Stimulated activated naive CD8-positive, alpha-beta T cell treated with anti-CD3 and anti-CD28 coated beads, Interleukin-15, amount 100 ng/mL, for 72 hours (primary cell): ENCODE results near the gene HEPACAM.

Experiments used
- ATAC-seq: fragments of 150-1000 bp; cut with Tn5 transposase; 2 replicates; pipeline ENCODE4 v1.10.0; 2021; ENCODE audit warnings: mild to moderate bottlenecking, moderate library complexity
- DNase-seq, 2 donors: peaks; one replicate each; pipeline ENCODE4 v3.0.0; 2021 to 2022
- H3K27ac Mint-ChIP-seq, 2 donors: one replicate each; pipeline ENCODE4 v1.8.0; 2022; ENCODE audit warnings: mild to moderate bottlenecking in 2 of 2, mixed read lengths in 2 of 2, moderate library complexity in 2 of 2
- H3K27me3 Mint-ChIP-seq: one replicate; pipeline ENCODE4 v1.8.0; 2022; ENCODE audit warnings: mixed read lengths
- H3K4me1 Mint-ChIP-seq: one replicate; pipeline ENCODE4 v1.8.0; 2022; ENCODE audit warnings: mild to moderate bottlenecking, mixed read lengths
- H3K4me3 Mint-ChIP-seq, 2 donors: one replicate each; pipeline ENCODE4 v1.8.0; 2022; ENCODE audit warnings: mild to moderate bottlenecking in 2 of 2, mixed read lengths in 2 of 2, moderate library complexity in 1 of 2
- H3K9me3 Mint-ChIP-seq, 2 donors: one replicate each; pipeline ENCODE4 v1.8.0; 2022; ENCODE audit warnings: mixed read lengths in 2 of 2

Gene HEPACAM

GRCh38 chr11:124884869-124885479 lies 50.9 kb downstream of the HEPACAM start:
- DNase-seq (no peak), ATAC-seq (no peak)
- Mint-ChIP-seq H3K27ac (no peak overlapping the region), H3K4me3 (no peak overlapping the region), H3K27me3 (peaks cover 17% of the 10 kb centered on the region), H3K9me3 (no peaks in the 10 kb centered on the region), H3K4me1 (no peaks in the 10 kb centered on the region)

- H3K4me3 Mint-ChIP-seq = no peak overlapping the region
- DNase-seq = no peak
Observed at GRCh38 chr11:124884340-124884739, 51.5 kb downstream of the HEPACAM start.

GRCh38 chr11:124882339-124883071 lies 53.3 kb downstream of the HEPACAM start:
- H3K27me3 Mint-ChIP-seq = peaks cover 17% of the 10 kb centered on the region
- peaks cover 18% of the 10 kb centered on the region for H3K4me1 Mint-ChIP-seq
- no peak overlapping the region for H3K4me3 Mint-ChIP-seq
- H3K9me3 Mint-ChIP-seq = no peaks in the 10 kb centered on the region
- ATAC-seq (no peak), DNase-seq (no peak)
- H3K27ac Mint-ChIP-seq = no peak overlapping the region

More at GRCh38 chr11:124884340-124884739, 51.5 kb downstream of the HEPACAM start:
- Mint-ChIP-seq H3K27me3 (peaks cover 17% of the 10 kb centered on the region), H3K9me3 (no peaks in the 10 kb centered on the region), H3K27ac (no peak overlapping the region), H3K4me1 (peaks cover 3% of the 10 kb centered on the region)
- ATAC-seq = no peak

- H3K9me3 Mint-ChIP-seq = no peaks in the 10 kb centered on the region
- no peak for DNase-seq
- H3K4me1 Mint-ChIP-seq = peaks cover 27% of the 10 kb centered on the region
- H3K27me3 Mint-ChIP-seq = peaks cover 5% of the 10 kb centered on the region
- ATAC-seq = no peak
- no peak overlapping the region for H3K4me3 Mint-ChIP-seq
- H3K27ac Mint-ChIP-seq = no peak overlapping the region
Observed at GRCh38 chr11:124880958-124881357, 54.9 kb downstream of the HEPACAM start.

- Mint-ChIP-seq H3K27me3 (peaks cover 6% of the 10 kb centered on the region), H3K4me1 (peaks cover 33% of the 10 kb centered on the region), H3K9me3 (no peaks in the 10 kb centered on the region), H3K27ac (no peak overlapping the region), H3K4me3 (no peak overlapping the region)
- DNase-seq = no peak
- no peak for ATAC-seq
Observed at GRCh38 chr11:124880290-124880611, 55.6 kb downstream of the HEPACAM start.

- H3K4me3 Mint-ChIP-seq = no peak overlapping the region
- no peak for ATAC-seq
Observed at GRCh38 chr11:124879493-124880289, 56.2 kb downstream of the HEPACAM start.

GRCh38 chr11:124878759-124879492 lies 56.9 kb downstream of the HEPACAM start:
- Mint-ChIP-seq H3K4me3 (no peak overlapping the region), H3K9me3 (no peaks in the 10 kb centered on the region), H3K4me1 (peaks cover 41% of the 10 kb centered on the region), H3K27me3 (peaks cover 20% of the 10 kb centered on the region), H3K27ac (no peak overlapping the region)
- ATAC-seq (no peak), DNase-seq (no peak)

More at GRCh38 chr11:124879493-124880289, 56.2 kb downstream of the HEPACAM start:
- Mint-ChIP-seq H3K9me3 (no peaks in the 10 kb centered on the region), H3K4me1 (peaks cover 39% of the 10 kb centered on the region), H3K27me3 (peaks cover 12% of the 10 kb centered on the region), H3K27ac (no peak overlapping the region)
- no peak for DNase-seq

- DNase-seq (no peak), ATAC-seq (no peak)
- Mint-ChIP-seq H3K27me3 (peaks cover 28% of the 10 kb centered on the region), H3K27ac (peak overlapping the region in 1 of 2 donors; percentile 95), H3K4me3 (peak overlapping the region; percentile 84), H3K9me3 (no peaks in the 10 kb centered on the region), H3K4me1 (peaks cover 41% of the 10 kb centered on the region)
Observed at GRCh38 chr11:124877910-124878758, 57.7 kb downstream of the HEPACAM start.

- Mint-ChIP-seq H3K4me1 (peaks cover 41% of the 10 kb centered on the region), H3K9me3 (no peaks in the 10 kb centered on the region), H3K27me3 (peaks cover 33% of the 10 kb centered on the region), H3K4me3 (peak overlapping the region; percentile 84), H3K27ac (peak overlapping the region; percentile 86 to 95)
- DNase-seq (no peak), ATAC-seq (no peak)
Observed at GRCh38 chr11:124877631-124877909, 58.3 kb downstream of the HEPACAM start.

GRCh38 chr11:124876818-124877630 lies 58.8 kb downstream of the HEPACAM start:
- DNase-seq (no peak), ATAC-seq (no peak)
- peaks cover 39% of the 10 kb centered on the region for H3K27me3 Mint-ChIP-seq
- peak overlapping the region; percentile 64 to 91 for H3K27ac Mint-ChIP-seq
- H3K9me3 Mint-ChIP-seq = no peaks in the 10 kb centered on the region
- peaks cover 41% of the 10 kb centered on the region for H3K4me1 Mint-ChIP-seq
- peak overlapping the region; percentile 84 for H3K4me3 Mint-ChIP-seq

- Mint-ChIP-seq H3K27ac (peak overlapping the region; percentile 64 to 91), H3K27me3 (peaks cover 47% of the 10 kb centered on the region), H3K4me3 (peak overlapping the region; percentile 84), H3K4me1 (peaks cover 41% of the 10 kb centered on the region), H3K9me3 (no peaks in the 10 kb centered on the region)
- ATAC-seq = peak; percentile 92
- DNase-seq = peak; percentile 85 to 86
Observed at GRCh38 chr11:124875943-124876817, 59.7 kb downstream of the HEPACAM start.

GRCh38 chr11:124875401-124875800 lies 60.4 kb downstream of the HEPACAM start:
- DNase-seq (no peak), ATAC-seq (no peak)
- peaks cover 55% of the 10 kb centered on the region for H3K27me3 Mint-ChIP-seq
- H3K9me3 Mint-ChIP-seq = no peaks in the 10 kb centered on the region
- H3K27ac Mint-ChIP-seq = no peak overlapping the region
- peaks cover 41% of the 10 kb centered on the region for H3K4me1 Mint-ChIP-seq
- peak overlapping the region; percentile 84 for H3K4me3 Mint-ChIP-seq

- H3K27me3 Mint-ChIP-seq = peaks cover 62% of the 10 kb centered on the region
- H3K4me1 Mint-ChIP-seq = peaks cover 43% of the 10 kb centered on the region
- peak overlapping the region in 1 of 2 donors; percentile 19 for H3K4me3 Mint-ChIP-seq
- peak overlapping the region in 1 of 2 donors; percentile 20 for H3K27ac Mint-ChIP-seq
- DNase-seq (no peak), ATAC-seq (no peak)
- H3K9me3 Mint-ChIP-seq = no peaks in the 10 kb centered on the region
Observed at GRCh38 chr11:124874571-124875255, 61.1 kb downstream of the HEPACAM start.
